Osteocyte (in vitro differentiated cells): ENCODE results near the gene ALCAM. TPM values are rescaled to one million over a fixed set of nuclear protein-coding genes. Genes with fewer than 3 reads are reported as not detected.

Experiments
- DNase-seq: peaks from one replicate; pipeline ENCODE4 v3.0.0; 2021; ENCODE audit warnings: mixed read lengths; ENCODE audit not compliant: unreplicated experiment; ENCODE audit errors: extremely low spot score
- H3K27ac Mint-ChIP-seq: one replicate; pipeline ENCODE4 v1.8.0; 2021; ENCODE audit warnings: mild to moderate bottlenecking, mixed read lengths; ENCODE audit not compliant: unreplicated experiment
- H3K27me3 Mint-ChIP-seq: one replicate; pipeline ENCODE4 v1.8.0; 2021; ENCODE audit warnings: mixed read lengths; ENCODE audit not compliant: unreplicated experiment
- H3K36me3 Mint-ChIP-seq: one replicate; pipeline ENCODE4 v1.8.0; 2021; ENCODE audit warnings: mixed read lengths; ENCODE audit not compliant: unreplicated experiment
- H3K4me1 Mint-ChIP-seq: one replicate; pipeline ENCODE4 v1.8.0; 2021; ENCODE audit warnings: mixed read lengths; ENCODE audit not compliant: unreplicated experiment
- H3K4me3 Mint-ChIP-seq: one replicate; pipeline ENCODE4 v1.8.0; 2021; ENCODE audit warnings: mild to moderate bottlenecking, moderate library complexity, mixed read lengths; ENCODE audit not compliant: unreplicated experiment
- H3K9me3 Mint-ChIP-seq: one replicate; pipeline ENCODE4 v1.8.0; 2021; ENCODE audit warnings: mixed read lengths; ENCODE audit not compliant: unreplicated experiment
- CTCF ChIP-seq: fragments of 200-600 bp; sonication (generic); IDR thresholded peaks from 2 replicates; pipeline ENCODE4 v1.5.0; 2021; ENCODE audit warnings: antibody characterized with exemption, mild to moderate bottlenecking, moderate library complexity
- total RNA-seq: library from RNA; stranded (reverse); gene quantifications from 2 replicates; pipeline ENCODE4 v1.2.1, GENCODE V29; 2021

Gene ALCAM
- total RNA-seq, 1 donor from 2014 or later = 242 TPM

- Mint-ChIP-seq H3K27me3 (no peaks in the 10 kb centered on the region), H3K4me3 (no peak overlapping the region), H3K9me3 (peaks cover 35% of the 10 kb centered on the region), H3K4me1 (no peaks in the 10 kb centered on the region), H3K36me3 (no peaks in the 10 kb centered on the region), H3K27ac (no peak overlapping the region)
- DNase-seq = no peak
- TF ChIP-seq CTCF = no peak
Observed at GRCh38 chr3:105327662-105328337, 38.9 kb upstream of the ALCAM start.

GRCh38 chr3:105328338-105328730 is 38.4 kb upstream of the ALCAM start:
- no peak overlapping the region for H3K27ac Mint-ChIP-seq
- H3K27me3 Mint-ChIP-seq = no peaks in the 10 kb centered on the region
- TF ChIP-seq CTCF = no peak
- no peaks in the 10 kb centered on the region for H3K4me1 Mint-ChIP-seq
- H3K36me3 Mint-ChIP-seq = peaks cover 4% of the 10 kb centered on the region
- H3K9me3 Mint-ChIP-seq = peaks cover 40% of the 10 kb centered on the region
- H3K4me3 Mint-ChIP-seq = no peak overlapping the region
- DNase-seq = no peak

GRCh38 chr3:105332961-105333360 is 33.7 kb upstream of the ALCAM start:
- Mint-ChIP-seq H3K27ac (no peak overlapping the region), H3K9me3 (peaks cover 38% of the 10 kb centered on the region), H3K36me3 (peaks cover 4% of the 10 kb centered on the region), H3K27me3 (no peaks in the 10 kb centered on the region), H3K4me1 (no peaks in the 10 kb centered on the region), H3K4me3 (no peak overlapping the region)
- no peak for DNase-seq
- TF ChIP-seq CTCF = no peak

- H3K36me3 Mint-ChIP-seq = peaks cover 4% of the 10 kb centered on the region
- peaks cover 38% of the 10 kb centered on the region for H3K9me3 Mint-ChIP-seq
- DNase-seq = no peak
- H3K4me3 Mint-ChIP-seq = no peak overlapping the region
- no peaks in the 10 kb centered on the region for H3K4me1 Mint-ChIP-seq
- no peaks in the 10 kb centered on the region for H3K27me3 Mint-ChIP-seq
- no peak for TF ChIP-seq CTCF
- H3K27ac Mint-ChIP-seq = no peak overlapping the region
Observed at GRCh38 chr3:105334138-105334882, 32.4 kb upstream of the ALCAM start.

GRCh38 chr3:105339946-105340345 is 26.8 kb upstream of the ALCAM start:
- Mint-ChIP-seq H3K4me3 (no peak overlapping the region), H3K9me3 (peaks cover 5% of the 10 kb centered on the region), H3K36me3 (no peaks in the 10 kb centered on the region), H3K27me3 (no peaks in the 10 kb centered on the region), H3K4me1 (no peaks in the 10 kb centered on the region), H3K27ac (no peak overlapping the region)
- TF ChIP-seq CTCF = no peak
- DNase-seq = no peak
